Gastroesophageal sphincter (tissue), 4 donors: Measurements from ENCODE around the gene ANGPT4. TPM values are rescaled to one million over a fixed set of nuclear protein-coding genes. Genes with fewer than 3 reads are reported as not detected.

Experiments used
- ATAC-seq: fragments of 150-250 bp; one replicate; pipeline ENCODE4 v1.9.1; 2016; ENCODE audit warnings: mild to moderate bottlenecking, moderate library complexity
- H3K27ac ChIP-seq, 4 donors: fragments of 200-600 bp; sonication (generic) in 3 of 4; 1 replicate in 3 of 4; 2 replicates in 1 of 4; pipeline ENCODE4 v1.5.1; 2016 to 2019
- H3K27me3 ChIP-seq: fragments of 200-600 bp; sonication (generic); one replicate; pipeline ENCODE4 v1.5.1; 2019
- H3K36me3 ChIP-seq, 2 donors: fragments of 200-600 bp; sonication (generic); one replicate each; pipeline ENCODE4 v1.5.1; 2019; ENCODE audit warnings: control low read depth in 1 of 2
- H3K4me1 ChIP-seq, 3 donors: fragments of 200-600 bp; sonication (generic); 1 replicate in 2 of 3; 2 replicates in 1 of 3; pipeline ENCODE4 v1.5.1; 2016 to 2019; ENCODE audit warnings: control low read depth in 2 of 3
- H3K4me3 ChIP-seq, 2 donors: fragments of 200-600 bp; sonication (generic); one replicate each; pipeline ENCODE4 v1.5.1; 2019; ENCODE audit warnings: mild to moderate bottlenecking in 1 of 2, moderate library complexity in 1 of 2
- H3K9me3 ChIP-seq, 3 donors: fragments of 200-600 bp; sonication (generic); one replicate each; pipeline ENCODE4 v1.5.1; 2017 to 2019; ENCODE audit warnings: control low read depth in 2 of 3
- CTCF ChIP-seq, 4 experiments: fragments of 200-600 bp in 2 of 4; fragments of 450-650 bp in 2 of 4; sonication (generic) in 1 of 4; IDR thresholded peaks; one replicate each; pipeline ENCODE4 v1.5.1; 2017 to 2019; ENCODE audit warnings: antibody characterized with exemption in 4 of 4, mild to moderate bottlenecking in 2 of 4, moderate library complexity in 2 of 4
- EP300 ChIP-seq: sonication (generic); formaldehyde crosslinking; IDR thresholded peaks from one replicate; pipeline ENCODE4 v1.6.1; 2017; ENCODE audit warnings: antibody characterized with exemption, mild to moderate bottlenecking
- POLR2A ChIP-seq, 2 donors: fragments of 450-650 bp; IDR thresholded peaks; one replicate each; pipeline ENCODE4 v1.6.1; 2017; ENCODE audit warnings: antibody characterized with exemption in 2 of 2, mild to moderate bottlenecking in 2 of 2, moderate library complexity in 1 of 2
- POLR2AphosphoS5 ChIP-seq: sonication (generic); formaldehyde crosslinking; IDR thresholded peaks from one replicate; pipeline ENCODE4 v1.6.1; 2017; ENCODE audit warnings: antibody characterized with exemption
- WGBS, 2 donors: methylation state at CpG; one replicate each; pipeline ENCODE4 v1.1.5; 2018; ENCODE audit warnings: low coverage in 1 of 2; 5-methylcytosine and 5-hydroxymethylcytosine counted together
- total RNA-seq, 4 donors: library from RNA; depleted of rRNA; stranded (reverse); fragments of >200 nt; gene quantifications; one replicate each; pipeline ENCODE4 v1.1.0, GENCODE V29; 2016

Gene ANGPT4
- total RNA-seq, 4 donors from 2014 or later, result 0.13 to 0.58 (median 0.15) TPM; not detected in 1

- Histone ChIP-seq H3K4me1 (peaks cover 0 to 4% (median 0%) of the 10 kb centered on the region in 3 donors), H3K27me3 (peaks cover 14% of the 10 kb centered on the region), H3K9me3 (no peaks in the 10 kb centered on the region), H3K36me3 (no peaks in the 10 kb centered on the region), H3K4me3 (no peak overlapping the region), H3K27ac (no peak overlapping the region)
- TF ChIP-seq POLR2AphosphoS5 (no peak), CTCF (IDR thresholded peaks at IDR 0.05) (no peak), POLR2A (IDR thresholded peaks at IDR 0.05) (no peak), EP300 (no peak)
- 48 to 50% methylated on average over 4 to 6 of the region's 6 CpGs for WGBS, 2 donors
- ATAC-seq, result no peak
Measured at GRCh38 chr20:821046-821730, 94.9 kb downstream of the ANGPT4 start.

- Histone ChIP-seq H3K9me3 (no peaks in the 10 kb centered on the region), H3K27me3 (peaks cover 21% of the 10 kb centered on the region), H3K27ac (no peak overlapping the region)
Measured at GRCh38 chr20:820323-820953, 95.7 kb downstream of the ANGPT4 start.

More at GRCh38 chr20:820323-820953, 95.7 kb downstream of the ANGPT4 start:
- H3K36me3 ChIP-seq, result no peaks in the 10 kb centered on the region
- peaks cover 0 to 4% (median 0%) of the 10 kb centered on the region in 3 donors for H3K4me1 ChIP-seq
- no peak for ATAC-seq
- H3K4me3 ChIP-seq, result no peak overlapping the region
- TF ChIP-seq POLR2A (IDR thresholded peaks at IDR 0.05), result no peak
- no peak for TF ChIP-seq EP300
- TF ChIP-seq POLR2AphosphoS5, result no peak
- TF ChIP-seq CTCF (IDR thresholded peaks at IDR 0.05), result no peak
- WGBS, 2 donors, result 80 to 90% methylated on average over 2 of the region's 3 CpGs

Other genes starting within 250 kb of the ANGPT4 start
- gene SCRT2, start 240.5 kb downstream of the ANGPT4 start, total RNA-seq, result not detected
- 1 to 10 TPM in 2 of 4 donors, under 1 TPM in 2; 0.31 to 1.7 (median 0.97) TPM for gene SLC52A3, start 147.8 kb downstream of the ANGPT4 start, total RNA-seq
- gene FAM110A, start 82.6 kb downstream of the ANGPT4 start, total RNA-seq, result 1 to 10 TPM; 1.4 to 3.2 (median 2.0) TPM
- gene RSPO4, start 86.0 kb upstream of the ANGPT4 start, total RNA-seq, result under 1 TPM in 3 of 4 donors, not detected in 1; 0.27 to 0.47 (median 0.27) TPM
- gene PSMF1, start 202.3 kb upstream of the ANGPT4 start, total RNA-seq, result 100 to 1,000 TPM in 3 of 4 donors, 10 to 100 TPM in 1; 99.6 to 118 (median 116) TPM